PC-9 (cell line): Measurements from ENCODE around the gene CLEC16A.

Experiments used
- EZH2 ChIP-seq: fragments of 200-600 bp; sonication (generic); IDR thresholded peaks from 2 replicates; pipeline ENCODE4 v1.8.0; 2017; ENCODE audit warnings: antibody characterized with exemption, low read depth
- TF ChIP-seq, protein P1 (sequence below): fragments of 200-600 bp; sonication (generic); conservative IDR thresholded peaks from 2 replicates; pipeline ENCODE4 v1.6.1; 2017; ENCODE audit warnings: mixed run types, antibody characterized with exemption, mild to moderate bottlenecking, moderate library complexity

DNA sequence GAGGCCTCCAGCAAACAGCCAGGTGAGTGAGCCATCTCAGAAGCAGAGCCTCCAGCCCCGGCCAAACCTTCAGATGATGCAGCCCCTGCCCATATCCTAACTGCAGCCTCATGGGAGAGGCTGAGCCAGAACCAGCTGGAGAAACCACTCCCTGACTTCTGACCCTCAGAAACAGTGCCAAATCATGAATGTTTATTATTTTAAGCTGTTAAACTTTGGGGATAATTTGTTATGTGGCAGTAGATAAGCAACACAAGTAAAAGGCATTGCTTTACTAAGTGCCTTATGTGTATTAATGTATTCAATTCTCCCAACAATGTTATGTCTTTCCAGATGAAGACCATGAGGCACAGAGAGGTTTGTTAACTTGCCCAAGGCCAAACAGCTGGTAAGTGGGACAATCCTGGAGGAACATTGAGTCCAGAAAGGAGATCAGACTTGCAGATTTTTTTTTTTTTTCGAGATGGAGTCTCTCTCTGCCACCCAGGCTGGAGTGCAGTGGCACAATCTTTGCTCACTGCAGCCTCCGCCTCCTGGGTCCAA lies 252.0 kb downstream of the CLEC16A start:
- TF ChIP-seq, protein P1, sequence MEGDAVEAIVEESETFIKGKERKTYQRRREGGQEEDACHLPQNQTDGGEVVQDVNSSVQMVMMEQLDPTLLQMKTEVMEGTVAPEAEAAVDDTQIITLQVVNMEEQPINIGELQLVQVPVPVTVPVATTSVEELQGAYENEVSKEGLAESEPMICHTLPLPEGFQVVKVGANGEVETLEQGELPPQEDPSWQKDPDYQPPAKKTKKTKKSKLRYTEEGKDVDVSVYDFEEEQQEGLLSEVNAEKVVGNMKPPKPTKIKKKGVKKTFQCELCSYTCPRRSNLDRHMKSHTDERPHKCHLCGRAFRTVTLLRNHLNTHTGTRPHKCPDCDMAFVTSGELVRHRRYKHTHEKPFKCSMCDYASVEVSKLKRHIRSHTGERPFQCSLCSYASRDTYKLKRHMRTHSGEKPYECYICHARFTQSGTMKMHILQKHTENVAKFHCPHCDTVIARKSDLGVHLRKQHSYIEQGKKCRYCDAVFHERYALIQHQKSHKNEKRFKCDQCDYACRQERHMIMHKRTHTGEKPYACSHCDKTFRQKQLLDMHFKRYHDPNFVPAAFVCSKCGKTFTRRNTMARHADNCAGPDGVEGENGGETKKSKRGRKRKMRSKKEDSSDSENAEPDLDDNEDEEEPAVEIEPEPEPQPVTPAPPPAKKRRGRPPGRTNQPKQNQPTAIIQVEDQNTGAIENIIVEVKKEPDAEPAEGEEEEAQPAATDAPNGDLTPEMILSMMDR = no peak
- TF ChIP-seq EZH2 = no peak
